Measurements from ENCODE around the gene ERBIN.
A peak's percentile ranks its signal among the peaks of the same experiment; 100 is the strongest.
"Not testable (repeated sequence)": the region's sequence is repeated elsewhere in the genome, so short reads cannot be mapped to it uniquely, and the experiment has no call there.

Gene ERBIN

DNA sequence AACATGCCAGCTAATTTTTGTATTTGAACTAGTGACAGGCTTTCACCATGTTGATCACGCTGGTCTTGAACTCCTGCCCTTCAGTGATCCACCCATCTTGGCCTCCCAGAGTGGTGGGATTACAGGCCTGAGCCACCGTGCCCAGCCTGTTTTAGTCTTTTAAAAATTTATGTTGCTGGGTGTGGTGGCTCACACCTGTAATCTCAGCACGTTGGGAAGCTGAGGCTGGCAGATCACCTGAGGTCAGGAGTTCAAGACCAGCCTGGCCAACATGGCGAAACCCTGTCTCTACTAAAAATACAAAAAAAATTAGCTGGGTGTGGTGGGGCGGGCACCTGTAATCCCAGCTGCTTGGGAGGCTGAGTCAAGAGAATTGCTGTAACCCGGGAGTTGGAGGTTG, 10.7 kb upstream of the ERBIN start:
- no CpG with 5 or more reads among the region's 6 CpGs for WGBS (ENCODE audit: insufficient coverage, insufficient read length)
- not testable (repeated sequence) for H3K36me3 ChIP-seq (ENCODE audit: control insufficient read depth, insufficient read depth, low read length); H3K27me3 ChIP-seq (ENCODE audit: control insufficient read depth, insufficient read depth, low read length); H3K27ac ChIP-seq (ENCODE audit: low read length); H3K4me1 ChIP-seq (ENCODE audit: control insufficient read depth, insufficient read depth, low read length); H3K4me3 ChIP-seq (ENCODE audit: low read length); H3K9me3 ChIP-seq (ENCODE audit: control insufficient read depth, insufficient read depth, low read length); DNase-seq (ENCODE audit: low read depth, low spot score)

DNA sequence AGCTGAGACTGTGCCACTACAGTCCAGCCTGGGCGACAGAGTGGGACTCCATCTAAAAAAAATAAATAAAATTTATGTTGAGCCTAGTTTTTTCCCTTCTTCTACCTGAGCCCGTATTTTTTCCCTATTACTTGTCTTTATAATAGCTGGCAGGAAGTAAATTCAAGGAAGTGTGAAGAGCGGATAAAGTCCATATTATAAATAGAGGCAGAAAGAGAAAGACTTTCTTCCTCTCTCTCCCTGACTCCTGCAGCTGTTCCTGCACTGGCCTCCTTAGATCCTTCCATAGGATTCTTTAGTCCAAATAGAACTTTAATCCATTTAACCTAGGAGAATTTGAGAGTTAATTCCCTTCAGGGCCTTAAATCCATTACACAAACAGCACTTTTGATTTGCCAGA, 10.3 kb upstream of the ERBIN start:
- Histone ChIP-seq H3K27me3 (ENCODE audit: control insufficient read depth, insufficient read depth, low read length) (no peaks in the 10 kb centered on the region), H3K4me3 (ENCODE audit: low read length) (no peak overlapping the region), H3K36me3 (ENCODE audit: control insufficient read depth, insufficient read depth, low read length) (no peaks in the 10 kb centered on the region), H3K9me3 (ENCODE audit: control insufficient read depth, insufficient read depth, low read length) (no peaks in the 10 kb centered on the region), H3K4me1 (ENCODE audit: control insufficient read depth, insufficient read depth, low read length) (no peaks in the 10 kb centered on the region), H3K27ac (ENCODE audit: low read length) (no peak overlapping the region)
- no CpG with 5 or more reads among the region's 3 CpGs for WGBS (ENCODE audit: insufficient coverage, insufficient read length)
- DNase-seq (ENCODE audit: low read depth, low spot score) = no peak

DNA sequence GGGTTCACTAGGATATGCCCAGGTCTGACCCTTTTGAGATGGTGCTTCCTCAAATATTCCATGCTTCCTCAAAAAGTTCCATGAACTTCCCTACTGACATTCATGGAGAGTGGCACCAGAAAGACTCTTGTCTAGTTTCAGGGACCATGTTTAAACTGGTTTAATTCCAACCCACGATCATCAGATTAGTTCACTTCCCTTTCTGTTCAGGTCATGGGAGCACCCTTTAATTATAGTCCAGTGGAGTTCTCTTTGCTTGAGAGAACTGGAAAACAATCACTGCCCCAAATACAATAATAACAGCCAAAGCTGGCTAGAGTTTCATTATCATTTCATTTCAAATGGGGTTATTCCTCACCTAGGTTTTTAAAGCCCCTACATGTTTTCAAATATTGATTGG, 9.7 kb upstream of the ERBIN start:
- no peaks in the 10 kb centered on the region for H3K27me3 ChIP-seq (ENCODE audit: control insufficient read depth, insufficient read depth, low read length)
- no peaks in the 10 kb centered on the region for H3K4me1 ChIP-seq (ENCODE audit: control insufficient read depth, insufficient read depth, low read length)
- no peak overlapping the region for H3K27ac ChIP-seq (ENCODE audit: low read length)
- H3K9me3 ChIP-seq (ENCODE audit: control insufficient read depth, insufficient read depth, low read length) = no peaks in the 10 kb centered on the region
- H3K36me3 ChIP-seq (ENCODE audit: control insufficient read depth, insufficient read depth, low read length) = no peaks in the 10 kb centered on the region
- DNase-seq (ENCODE audit: low read depth, low spot score) = no peak
- WGBS (ENCODE audit: insufficient coverage, insufficient read length) = no CpG with 5 or more reads among the region's 1 CpG
- H3K4me3 ChIP-seq (ENCODE audit: low read length) = no peak overlapping the region

DNA sequence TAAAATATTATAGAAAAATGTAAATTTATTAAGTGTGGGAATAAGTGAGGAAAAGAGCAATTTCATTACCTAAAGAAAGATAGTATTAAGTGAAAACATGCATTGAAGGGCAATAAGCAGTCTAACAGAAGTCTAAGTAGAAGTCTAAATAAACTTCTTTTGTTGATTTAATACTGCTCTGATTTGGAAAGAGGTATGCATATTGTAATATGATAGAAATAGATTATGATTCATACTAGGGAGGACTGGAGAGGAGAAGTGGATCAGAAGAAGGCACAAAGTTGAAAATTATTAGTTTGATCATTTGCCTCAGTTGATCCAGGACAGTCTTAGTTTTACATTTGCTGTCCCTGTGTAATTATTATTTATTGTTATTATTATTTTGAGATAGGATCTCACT, 6.6 kb upstream of the ERBIN start:
- DNase-seq (ENCODE audit: low read depth, low spot score) = no peak
- Histone ChIP-seq H3K27me3 (ENCODE audit: control insufficient read depth, insufficient read depth, low read length) (peaks cover 2% of the 10 kb centered on the region; the same call in 1 of the 2 replicates), H3K27ac (ENCODE audit: low read length) (no peak overlapping the region), H3K4me1 (ENCODE audit: control insufficient read depth, insufficient read depth, low read length) (no peaks in the 10 kb centered on the region), H3K4me3 (ENCODE audit: low read length) (no peak overlapping the region), H3K36me3 (ENCODE audit: control insufficient read depth, insufficient read depth, low read length) (no peaks in the 10 kb centered on the region), H3K9me3 (ENCODE audit: control insufficient read depth, insufficient read depth, low read length) (no peaks in the 10 kb centered on the region)

DNA sequence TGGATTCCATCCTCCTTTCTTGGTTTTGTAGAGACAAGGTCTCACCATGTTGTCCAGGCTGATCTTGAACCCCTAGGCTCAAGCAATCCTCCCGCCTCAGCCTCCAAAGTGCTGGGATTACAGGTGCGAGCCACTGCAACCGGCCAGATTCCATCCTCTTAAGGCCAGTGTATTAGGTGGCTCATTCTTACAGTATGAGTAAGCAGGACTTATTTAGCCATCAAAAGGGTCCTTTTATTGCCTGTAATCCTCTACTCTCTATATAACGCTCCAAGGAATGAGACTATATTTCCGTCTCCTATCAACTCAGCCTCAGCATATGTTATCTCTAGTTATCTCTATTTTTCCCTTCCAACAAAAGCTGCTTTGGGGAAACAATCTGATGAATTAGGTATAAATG, 3.0 kb upstream of the ERBIN start:
- no CpG with 5 or more reads among the region's 5 CpGs for WGBS (ENCODE audit: insufficient coverage, insufficient read length)
- Histone ChIP-seq H3K9me3 (ENCODE audit: control insufficient read depth, insufficient read depth, low read length) (no peaks in the 10 kb centered on the region), H3K36me3 (ENCODE audit: control insufficient read depth, insufficient read depth, low read length) (no peaks in the 10 kb centered on the region), H3K27ac (ENCODE audit: low read length) (no peak overlapping the region), H3K27me3 (ENCODE audit: control insufficient read depth, insufficient read depth, low read length) (peaks cover 2% of the 10 kb centered on the region; the same call in 1 of the 2 replicates), H3K4me3 (ENCODE audit: low read length) (no peak overlapping the region), H3K4me1 (ENCODE audit: control insufficient read depth, insufficient read depth, low read length) (no peaks in the 10 kb centered on the region)
- DNase-seq (ENCODE audit: low read depth, low spot score) = no peak

DNA sequence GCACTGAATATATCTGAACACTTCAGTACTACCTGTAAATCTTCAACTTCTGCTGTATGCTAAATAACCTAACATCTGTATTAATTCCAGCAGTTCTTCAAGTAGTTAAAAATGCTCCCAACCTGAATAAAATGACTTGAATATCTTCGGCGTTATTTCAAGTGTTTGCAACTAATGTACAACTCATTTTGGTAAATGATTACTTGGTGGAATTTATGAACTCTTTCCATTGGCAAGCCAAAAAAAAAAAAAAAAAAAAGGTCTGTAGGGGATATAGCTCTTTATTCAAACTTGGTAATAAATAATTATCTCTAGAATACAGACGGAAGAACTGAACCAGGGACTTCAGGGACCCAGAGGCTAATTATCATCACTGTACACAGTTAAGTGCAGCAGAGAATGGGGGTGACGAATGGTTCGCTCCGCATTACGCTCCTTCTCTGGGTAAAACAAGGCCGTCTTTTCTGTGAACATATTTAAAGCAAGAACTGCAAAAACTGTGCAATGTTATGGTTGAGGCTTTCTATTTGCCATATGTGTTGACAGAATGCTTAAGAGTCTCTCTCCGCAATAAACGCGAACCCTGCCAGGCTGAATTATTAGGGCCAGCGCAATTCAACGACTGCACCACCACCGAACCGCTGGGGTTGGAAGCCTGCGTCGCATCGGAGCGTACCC, 1.9 kb upstream of the ERBIN start:
- H3K4me1 ChIP-seq (ENCODE audit: control insufficient read depth, insufficient read depth, low read length) = no peaks in the 10 kb centered on the region
- H3K27me3 ChIP-seq (ENCODE audit: control insufficient read depth, insufficient read depth, low read length) = peaks cover 2% of the 10 kb centered on the region; the same call in 1 of the 2 replicates
- no peak overlapping the region for H3K27ac ChIP-seq (ENCODE audit: low read length)
- no peaks in the 10 kb centered on the region for H3K36me3 ChIP-seq (ENCODE audit: control insufficient read depth, insufficient read depth, low read length)
- WGBS (ENCODE audit: insufficient coverage, insufficient read length) = no CpG with 5 or more reads among the region's 19 CpGs
- H3K4me3 ChIP-seq (ENCODE audit: low read length) = peak overlapping the region; percentile 67; the same call in 1 of the 2 replicates
- H3K9me3 ChIP-seq (ENCODE audit: control insufficient read depth, insufficient read depth, low read length) = no peaks in the 10 kb centered on the region
- DNase-seq (ENCODE audit: low read depth, low spot score) = no peak

DNA sequence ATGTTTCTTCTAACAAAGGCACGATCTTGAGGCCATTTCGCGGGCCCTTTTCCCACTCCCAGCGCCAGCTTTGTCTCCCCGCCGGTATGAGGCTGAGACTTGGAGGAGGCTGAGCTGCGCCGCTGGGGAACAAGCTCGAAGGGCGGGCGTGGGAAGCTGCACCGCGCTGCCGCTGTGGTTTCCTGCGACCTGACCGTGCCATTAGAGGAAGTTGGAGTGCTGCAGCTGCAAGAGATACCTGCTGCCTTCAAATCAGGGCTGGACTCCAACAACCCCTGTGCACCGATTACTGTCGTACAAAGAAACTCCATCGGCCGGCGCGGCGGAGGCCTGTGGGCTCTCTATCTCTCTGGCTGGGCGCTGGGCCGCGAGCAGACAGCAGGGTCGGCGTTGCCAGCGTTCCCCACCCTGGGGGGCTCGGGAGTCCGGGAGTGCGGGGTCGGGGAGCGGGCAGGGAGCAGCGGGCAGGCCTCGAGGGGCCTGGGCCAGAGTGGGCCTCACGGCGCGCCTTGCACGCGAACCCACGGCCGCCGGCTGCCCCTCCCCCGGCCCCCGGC, 1.3 kb upstream of the ERBIN start:
- H3K4me1 ChIP-seq (ENCODE audit: control insufficient read depth, insufficient read depth, low read length) = no peaks in the 10 kb centered on the region
- H3K27me3 ChIP-seq (ENCODE audit: control insufficient read depth, insufficient read depth, low read length) = peaks cover 2% of the 10 kb centered on the region; the same call in 1 of the 2 replicates
- no peaks in the 10 kb centered on the region for H3K9me3 ChIP-seq (ENCODE audit: control insufficient read depth, insufficient read depth, low read length)
- H3K27ac ChIP-seq (ENCODE audit: low read length) = no peak overlapping the region
- no CpG with 5 or more reads among the region's 46 CpGs for WGBS (ENCODE audit: insufficient coverage, insufficient read length)
- peak overlapping the region; percentile 67 for H3K4me3 ChIP-seq (ENCODE audit: low read length)
- H3K36me3 ChIP-seq (ENCODE audit: control insufficient read depth, insufficient read depth, low read length) = no peaks in the 10 kb centered on the region
- DNase-seq (ENCODE audit: low read depth, low spot score) = no peak

DNA sequence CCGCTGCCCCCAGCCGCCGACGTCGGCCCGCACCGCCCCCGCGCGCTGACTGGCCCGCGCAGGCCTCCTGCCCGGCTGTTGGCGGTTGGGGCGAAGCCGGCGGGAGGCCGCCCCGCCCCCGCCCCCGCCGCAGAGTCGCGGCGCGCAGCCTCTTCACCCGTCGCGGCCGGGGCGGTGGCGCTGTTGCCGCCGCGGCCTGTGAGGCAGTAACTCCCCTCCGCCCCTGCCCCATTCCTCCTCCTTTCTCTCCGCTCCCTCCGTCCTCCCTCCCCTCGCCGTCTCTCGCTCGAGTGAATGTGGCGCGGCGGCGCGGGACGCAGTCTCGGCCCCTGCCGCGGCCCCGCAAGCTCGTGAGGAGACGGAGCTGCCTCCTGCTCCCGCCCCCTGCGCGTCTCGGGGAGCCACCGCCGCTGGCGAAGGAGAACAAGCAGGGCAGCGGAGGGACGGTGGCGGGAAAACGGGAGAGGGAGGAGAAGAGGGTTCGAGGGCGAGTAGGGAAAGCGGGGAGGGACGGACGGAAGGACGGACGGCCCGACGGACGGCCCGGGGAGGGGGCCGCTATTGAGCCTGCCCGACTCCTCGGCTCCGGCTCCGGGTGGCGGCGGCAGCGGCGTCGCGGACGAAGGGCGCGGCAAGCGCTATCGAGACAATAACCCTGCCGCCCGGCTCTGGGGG, 637 bp upstream of the ERBIN start:
- WGBS (ENCODE audit: insufficient coverage, insufficient read length) = no CpG with 5 or more reads among the region's 94 CpGs
- no peak for DNase-seq (ENCODE audit: low read depth, low spot score)

DNA sequence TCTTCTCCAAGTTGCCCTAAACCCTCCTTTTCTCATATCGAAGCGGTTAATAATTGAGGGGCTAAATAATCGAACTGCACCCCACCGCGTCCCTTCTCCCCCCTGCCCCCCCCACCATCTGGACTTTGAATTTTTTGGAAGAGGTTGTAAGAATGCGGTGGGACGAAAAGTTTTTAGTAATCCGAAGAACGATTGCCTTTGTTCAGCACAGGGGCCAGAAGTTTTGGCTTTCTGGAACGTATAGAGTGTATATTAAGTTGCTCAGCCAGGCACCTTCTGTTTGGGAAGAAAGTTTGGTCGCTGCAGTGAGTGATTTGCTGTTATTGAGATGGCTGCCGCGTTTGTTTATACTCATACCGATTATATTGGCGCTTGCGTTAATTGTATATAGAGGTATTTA, 518 bp downstream of the ERBIN start:
- Histone ChIP-seq H3K4me1 (ENCODE audit: control insufficient read depth, insufficient read depth, low read length) (no peaks in the 10 kb centered on the region), H3K9me3 (ENCODE audit: control insufficient read depth, insufficient read depth, low read length) (no peaks in the 10 kb centered on the region), H3K4me3 (ENCODE audit: low read length) (peak overlapping the region; percentile 67; the same call in 1 of the 2 replicates), H3K27me3 (ENCODE audit: control insufficient read depth, insufficient read depth, low read length) (peaks cover 2% of the 10 kb centered on the region; the same call in 1 of the 2 replicates), H3K27ac (ENCODE audit: low read length) (no peak overlapping the region), H3K36me3 (ENCODE audit: control insufficient read depth, insufficient read depth, low read length) (no peaks in the 10 kb centered on the region)
- WGBS (ENCODE audit: insufficient coverage, insufficient read length) = no CpG with 5 or more reads among the region's 16 CpGs
- DNase-seq (ENCODE audit: low read depth, low spot score) = no peak

More for the DNA sequence above, 637 bp upstream of the ERBIN start:
- Histone ChIP-seq H3K9me3 (ENCODE audit: control insufficient read depth, insufficient read depth, low read length) (no peaks in the 10 kb centered on the region), H3K4me3 (ENCODE audit: low read length) (peak overlapping the region; percentile 67), H3K36me3 (ENCODE audit: control insufficient read depth, insufficient read depth, low read length) (no peaks in the 10 kb centered on the region), H3K4me1 (ENCODE audit: control insufficient read depth, insufficient read depth, low read length) (no peaks in the 10 kb centered on the region), H3K27ac (ENCODE audit: low read length) (no peak overlapping the region), H3K27me3 (ENCODE audit: control insufficient read depth, insufficient read depth, low read length) (peaks cover 2% of the 10 kb centered on the region; the same call in 1 of the 2 replicates)

DNA sequence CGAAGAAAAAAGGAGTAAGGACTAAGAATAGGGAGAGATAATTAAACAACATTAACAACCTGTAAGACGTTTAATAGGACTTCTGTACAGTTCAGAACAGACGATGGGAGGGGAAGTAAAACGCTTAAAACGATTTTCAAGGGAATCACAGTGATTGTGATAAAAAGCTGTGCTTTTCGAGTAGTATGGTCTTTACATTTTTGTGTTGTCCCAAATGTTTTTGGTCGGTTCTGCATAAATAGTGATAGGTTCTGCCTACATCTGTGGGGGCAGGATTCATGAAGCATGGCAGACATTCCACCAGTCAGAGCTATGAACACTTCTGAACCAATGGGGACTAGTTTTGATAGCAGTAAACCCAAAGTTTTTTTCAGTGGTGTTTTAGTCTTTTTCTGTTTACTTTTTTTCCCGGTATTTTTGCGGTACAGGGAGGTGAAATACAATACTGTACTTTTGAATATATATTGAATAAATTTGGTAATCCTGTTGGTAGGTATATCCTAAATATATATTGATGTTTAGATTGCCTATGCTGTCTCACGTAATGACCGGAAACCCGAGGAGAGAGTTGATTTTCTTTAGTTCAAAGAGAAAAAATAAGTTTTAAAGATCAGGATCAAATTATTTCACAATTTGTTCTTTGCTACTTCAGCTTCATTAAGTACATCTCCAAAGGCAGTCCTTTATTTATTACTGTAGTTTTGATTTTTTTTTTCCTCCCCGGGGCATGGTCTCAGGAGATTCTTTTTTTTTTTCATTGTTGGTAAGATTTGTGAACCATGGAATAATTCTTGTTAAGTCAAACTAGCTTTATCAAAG, 1.3 kb downstream of the ERBIN start:
- no peak for DNase-seq (ENCODE audit: low read depth, low spot score)
- Histone ChIP-seq H3K27me3 (ENCODE audit: control insufficient read depth, insufficient read depth, low read length) (peaks cover 2% of the 10 kb centered on the region; the same call in 1 of the 2 replicates), H3K27ac (ENCODE audit: low read length) (no peak overlapping the region), H3K4me3 (ENCODE audit: low read length) (peak overlapping the region; percentile 67; the same call in 1 of the 2 replicates), H3K36me3 (ENCODE audit: control insufficient read depth, insufficient read depth, low read length) (no peaks in the 10 kb centered on the region), H3K4me1 (ENCODE audit: control insufficient read depth, insufficient read depth, low read length) (no peaks in the 10 kb centered on the region), H3K9me3 (ENCODE audit: control insufficient read depth, insufficient read depth, low read length) (no peaks in the 10 kb centered on the region)
- no CpG with 5 or more reads among the region's 13 CpGs for WGBS (ENCODE audit: insufficient coverage, insufficient read length)

All from iPS DF 6.9 (cell line).